Measurements from ENCODE around the gene PIGM.
A peak's percentile ranks its signal among the peaks of the same experiment; 100 is the strongest.

Gene PIGM

DNA sequence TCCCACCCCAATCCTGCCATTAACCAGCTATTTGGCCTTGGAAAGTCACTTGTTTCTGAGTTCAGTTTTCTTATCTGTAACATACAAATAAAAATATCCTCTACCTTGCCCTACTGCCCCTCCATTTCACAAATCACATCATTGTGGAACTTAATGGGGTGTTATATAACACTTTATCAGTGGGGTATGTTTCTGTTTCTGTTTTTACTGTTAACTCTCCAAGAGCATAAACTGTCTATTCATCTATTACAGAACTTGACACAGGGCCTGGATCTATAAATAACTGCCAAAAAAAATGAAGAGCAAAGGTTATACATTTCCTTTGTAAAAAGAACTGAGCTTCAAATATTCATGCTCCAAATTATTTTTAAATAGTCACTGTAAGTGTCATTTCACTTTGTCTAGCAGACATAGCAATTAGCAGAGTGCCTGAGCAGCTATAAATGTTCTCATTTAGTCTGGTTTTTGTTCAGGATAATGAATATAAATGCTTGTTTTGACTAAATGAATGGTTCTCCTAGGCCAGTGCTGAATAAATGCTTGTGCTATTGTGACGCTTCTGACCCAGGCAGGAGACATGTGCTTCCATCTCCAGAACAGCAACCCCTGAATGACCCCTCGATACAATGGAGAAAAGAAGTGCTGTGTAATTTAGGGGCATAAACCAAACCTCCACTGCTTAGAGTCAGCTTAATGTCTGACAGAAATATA, 7.4 kb downstream of the PIGM start:
- CTCF ChIA-PET, result interaction anchor here (0.9 to 1.5 kb wide), 3 partner anchors 17 to 61 kb away, joined by 3 to 4 read pairs (median 3); no protein-coding TSS in a partner anchor
- TF ChIP-seq CTBP1 (IDR thresholded peaks at IDR 0.05; ENCODE audit: borderline replicate concordance), result no peak
- TF ChIP-seq FOXA1 (IDR thresholded peaks at IDR 0.05), result no peak
- TF ChIP-seq HDGF (IDR thresholded peaks at IDR 0.05; ENCODE audit: borderline replicate concordance), result no peak
- no peak for TF ChIP-seq BHLHE40 (IDR thresholded peaks at IDR 0.05; ENCODE audit: borderline replicate concordance)
- TF ChIP-seq FOXM1 (IDR thresholded peaks at IDR 0.05; ENCODE audit: borderline replicate concordance), result no peak
- no peak for TF ChIP-seq ARNT (IDR thresholded peaks at IDR 0.05)
- no peak for TF ChIP-seq FOXK2 (IDR thresholded peaks at IDR 0.05)
- TF ChIP-seq NFRKB (IDR thresholded peaks at IDR 0.05), result no peak
- no peak for TF ChIP-seq SP1 (IDR thresholded peaks at IDR 0.05)
- TF ChIP-seq SUZ12 (IDR thresholded peaks at IDR 0.05), result no peak
- TF ChIP-seq LEF1 (IDR thresholded peaks at IDR 0.05; ENCODE audit: borderline replicate concordance), result no peak
- TF ChIP-seq, protein P1, sequence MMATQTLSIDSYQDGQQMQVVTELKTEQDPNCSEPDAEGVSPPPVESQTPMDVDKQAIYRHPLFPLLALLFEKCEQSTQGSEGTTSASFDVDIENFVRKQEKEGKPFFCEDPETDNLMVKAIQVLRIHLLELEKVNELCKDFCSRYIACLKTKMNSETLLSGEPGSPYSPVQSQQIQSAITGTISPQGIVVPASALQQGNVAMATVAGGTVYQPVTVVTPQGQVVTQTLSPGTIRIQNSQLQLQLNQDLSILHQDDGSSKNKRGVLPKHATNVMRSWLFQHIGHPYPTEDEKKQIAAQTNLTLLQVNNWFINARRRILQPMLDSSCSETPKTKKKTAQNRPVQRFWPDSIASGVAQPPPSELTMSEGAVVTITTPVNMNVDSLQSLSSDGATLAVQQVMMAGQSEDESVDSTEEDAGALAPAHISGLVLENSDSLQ (IDR thresholded peaks at IDR 0.05), result no peak
- TF ChIP-seq ELF4 (IDR thresholded peaks at IDR 0.05), result no peak
- no peak for TF ChIP-seq ZNF384 (IDR thresholded peaks at IDR 0.05)
- no peak for TF ChIP-seq TARDBP (IDR thresholded peaks at IDR 0.05)
- no peak for TF ChIP-seq L3MBTL2 (conservative IDR thresholded peaks at IDR 0.05)
- no peak for DNase-seq (ENCODE audit: extremely low spot score)
- POLR2A ChIA-PET, result interaction anchor here (0.9 kb wide), 1 partner anchor 116 kb away, joined by 3 read pairs; no protein-coding TSS in a partner anchor

DNA sequence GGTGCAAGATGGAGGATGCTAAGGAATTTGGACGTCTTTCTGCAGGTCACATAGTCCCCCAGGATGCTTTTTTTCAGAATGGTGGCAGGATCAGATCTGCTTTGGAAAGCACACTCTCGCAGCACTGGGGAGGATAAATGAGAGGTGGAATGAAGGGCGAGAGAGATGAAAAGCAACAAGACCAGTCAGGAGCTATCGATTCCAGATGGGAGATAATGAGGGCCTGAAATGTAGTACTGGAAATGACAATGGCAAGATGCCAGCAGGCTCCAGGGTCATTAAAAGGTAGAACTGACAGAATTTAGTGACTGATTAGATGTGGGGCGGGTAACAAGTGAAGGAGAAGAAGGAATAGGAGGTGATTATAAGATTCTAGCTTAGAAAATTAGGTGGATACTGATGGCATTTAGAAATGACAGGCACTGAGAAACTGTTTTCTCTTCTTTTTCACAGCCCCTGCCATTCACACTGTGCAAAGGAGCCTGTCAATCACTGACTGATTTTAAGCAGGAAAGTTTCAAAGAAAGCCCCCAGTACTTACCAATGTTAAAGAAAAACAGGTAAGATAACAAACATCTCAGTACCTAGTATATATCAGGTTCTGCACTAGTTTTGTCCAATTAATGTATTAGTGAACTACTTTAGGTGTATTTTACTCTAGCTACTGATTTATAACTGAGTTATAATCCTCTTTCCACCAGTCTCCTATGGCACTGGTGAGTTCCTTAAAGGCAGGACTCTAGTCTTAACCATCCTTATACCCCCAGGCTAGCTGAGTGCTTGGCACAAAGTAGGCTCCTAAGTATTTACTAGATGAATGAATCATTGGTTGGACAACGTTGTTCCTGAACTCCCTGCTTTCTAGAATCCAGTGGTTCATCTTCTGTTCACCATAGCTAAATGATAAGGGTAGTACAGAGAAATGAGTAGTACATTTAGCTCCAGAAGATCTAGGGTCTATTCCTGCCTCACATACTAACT, 9.2 kb downstream of the PIGM start:
- ChIA-PET CTCF (interaction anchor here (0.6 to 1.9 kb wide), 4 partner anchors 10 to 380 kb away, joined by 3 to 9 read pairs (median 4); no protein-coding TSS in a partner anchor), POLR2A (interaction anchor here (1.3 kb wide), 1 partner anchor 9 kb away, joined by 3 read pairs; no protein-coding TSS in a partner anchor)
- TF ChIP-seq, protein P1 (IDR thresholded peaks at IDR 0.05), result peak; percentile 81
- TF ChIP-seq SUZ12 (IDR thresholded peaks at IDR 0.05) (no peak), SP1 (IDR thresholded peaks at IDR 0.05) (no peak), L3MBTL2 (conservative IDR thresholded peaks at IDR 0.05) (no peak), HDGF (IDR thresholded peaks at IDR 0.05; ENCODE audit: borderline replicate concordance) (no peak)
- no peak for DNase-seq (ENCODE audit: extremely low spot score)

DNA sequence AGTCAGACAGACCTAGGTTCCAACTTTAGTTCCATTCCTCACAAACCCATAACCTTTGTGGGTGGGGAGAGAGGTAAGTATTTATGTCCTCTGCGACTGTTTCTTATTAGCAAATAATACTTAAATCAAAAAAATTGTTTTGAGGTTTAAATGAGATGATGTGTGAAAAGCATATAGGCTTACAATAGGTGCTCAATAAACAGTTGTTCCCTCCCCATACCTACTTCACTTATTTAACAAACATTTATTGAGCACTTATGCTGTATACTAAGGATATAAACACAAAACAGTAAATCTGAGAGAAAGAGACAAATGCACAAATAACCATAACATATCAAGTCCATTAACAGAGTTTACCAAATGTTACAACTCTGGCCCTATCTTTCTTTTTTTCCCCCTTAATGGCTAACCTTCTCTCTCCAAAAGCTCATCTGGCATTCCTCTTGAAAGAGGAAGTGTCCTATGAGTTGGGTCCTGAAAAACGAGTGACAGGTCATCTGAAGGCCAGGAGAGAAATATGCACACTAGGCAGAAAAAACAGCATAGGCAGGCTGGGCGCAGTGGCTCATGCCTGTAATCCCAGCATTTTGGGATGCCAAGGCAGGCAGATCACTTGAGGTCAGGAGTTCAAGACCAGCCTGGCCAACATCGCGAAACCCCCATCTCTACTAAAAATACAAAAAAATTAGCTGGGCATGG, 10.3 kb downstream of the PIGM start:
- ChIA-PET CTCF (interaction anchor here (0.7 to 1.9 kb wide), 3 partner anchors 11 to 25 kb away, joined by 3 to 9 read pairs (median 4); no protein-coding TSS in a partner anchor), POLR2A (no interaction called here)
- DNase-seq (ENCODE audit: extremely low spot score), result no peak
- no peak for TF ChIP-seq BHLHE40 (IDR thresholded peaks at IDR 0.05; ENCODE audit: borderline replicate concordance)
- TF ChIP-seq SP1 (IDR thresholded peaks at IDR 0.05), result no peak
- no peak for TF ChIP-seq FOXM1 (IDR thresholded peaks at IDR 0.05; ENCODE audit: borderline replicate concordance)
- TF ChIP-seq HDGF (IDR thresholded peaks at IDR 0.05; ENCODE audit: borderline replicate concordance), result no peak
- TF ChIP-seq LEF1 (IDR thresholded peaks at IDR 0.05; ENCODE audit: borderline replicate concordance), result no peak
- no peak for TF ChIP-seq TARDBP (IDR thresholded peaks at IDR 0.05)

DNA sequence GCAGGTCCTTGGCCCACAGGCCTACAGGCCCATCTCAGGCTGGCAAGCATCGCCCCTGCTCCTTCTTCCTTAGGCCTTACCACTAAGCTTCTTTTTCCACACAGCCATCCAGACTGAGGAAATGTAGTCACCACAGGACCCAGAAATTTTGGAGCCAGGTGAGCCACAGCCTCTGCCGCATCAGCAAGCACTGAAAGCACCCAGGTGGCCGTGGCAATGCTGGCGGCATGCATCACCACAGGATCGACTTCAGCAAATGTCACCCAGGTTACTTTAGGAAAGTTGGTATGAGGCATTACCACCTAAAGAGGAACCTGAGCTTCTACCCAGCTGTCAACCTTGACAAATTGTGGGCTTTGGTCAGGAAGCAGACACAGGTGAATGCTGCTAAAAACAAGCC, 11.6 kb downstream of the PIGM start:
- TF ChIP-seq HDGF (IDR thresholded peaks at IDR 0.05; ENCODE audit: borderline replicate concordance) (no peak), ELF4 (IDR thresholded peaks at IDR 0.05) (no peak), BHLHE40 (IDR thresholded peaks at IDR 0.05; ENCODE audit: borderline replicate concordance) (no peak), FOXK2 (IDR thresholded peaks at IDR 0.05) (no peak), FOXM1 (IDR thresholded peaks at IDR 0.05; ENCODE audit: borderline replicate concordance) (no peak), LEF1 (IDR thresholded peaks at IDR 0.05; ENCODE audit: borderline replicate concordance) (no peak)
- TF ChIP-seq, protein P1 (IDR thresholded peaks at IDR 0.05), result no peak
- DNase-seq (ENCODE audit: extremely low spot score), result no peak
- ChIA-PET CTCF (interaction anchor here (0.8 to 1.1 kb wide), 3 partner anchors 13 to 84 kb away, joined by 3 to 4 read pairs (median 3); partner anchors contain the start of gene KCNJ9), POLR2A (no interaction called here)

DNA sequence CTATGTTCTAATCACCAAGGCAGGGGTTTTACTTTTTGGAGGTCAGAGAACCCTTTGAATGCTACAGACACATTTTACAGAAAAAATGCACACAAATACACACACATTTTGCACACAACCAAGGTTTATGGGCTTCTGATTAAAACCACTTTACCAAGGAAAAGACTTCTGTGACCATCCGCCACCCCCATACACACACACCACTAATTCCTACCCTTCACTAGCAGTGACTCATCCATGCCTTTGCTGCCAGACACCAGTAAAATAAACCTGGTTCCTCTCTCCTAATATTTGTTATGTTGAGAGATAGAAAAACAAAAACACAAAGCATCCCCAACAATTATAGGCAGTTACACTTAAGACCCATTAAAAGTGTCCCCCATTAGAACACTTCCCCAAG, 12.9 kb downstream of the PIGM start:
- no peak for DNase-seq (ENCODE audit: extremely low spot score)
- ChIA-PET CTCF (interaction anchor here (1.8 kb wide), 1 partner anchor 12 kb away, joined by 6 read pairs; no protein-coding TSS in a partner anchor), POLR2A (interaction anchor here (0.7 kb wide), 1 partner anchor 11 kb away, joined by 3 read pairs; no protein-coding TSS in a partner anchor)
- no peak for TF ChIP-seq L3MBTL2 (conservative IDR thresholded peaks at IDR 0.05)
- TF ChIP-seq, protein P1 (IDR thresholded peaks at IDR 0.05), result no peak
- no peak for TF ChIP-seq ELF4 (IDR thresholded peaks at IDR 0.05)
- TF ChIP-seq CTBP1 (IDR thresholded peaks at IDR 0.05; ENCODE audit: borderline replicate concordance), result no peak
- no peak for TF ChIP-seq SUZ12 (IDR thresholded peaks at IDR 0.05)
- TF ChIP-seq TARDBP (IDR thresholded peaks at IDR 0.05), result no peak
- no peak for TF ChIP-seq HDGF (IDR thresholded peaks at IDR 0.05; ENCODE audit: borderline replicate concordance)
- TF ChIP-seq FOXA1 (IDR thresholded peaks at IDR 0.05), result no peak
- no peak for TF ChIP-seq LEF1 (IDR thresholded peaks at IDR 0.05; ENCODE audit: borderline replicate concordance)
- no peak for TF ChIP-seq FOXM1 (IDR thresholded peaks at IDR 0.05; ENCODE audit: borderline replicate concordance)
- TF ChIP-seq ARNT (IDR thresholded peaks at IDR 0.05), result no peak
- no peak for TF ChIP-seq FOXK2 (IDR thresholded peaks at IDR 0.05)
- no peak for TF ChIP-seq ZNF384 (IDR thresholded peaks at IDR 0.05)
- TF ChIP-seq BHLHE40 (IDR thresholded peaks at IDR 0.05; ENCODE audit: borderline replicate concordance), result no peak
- no peak for TF ChIP-seq NFRKB (IDR thresholded peaks at IDR 0.05)
- TF ChIP-seq SP1 (IDR thresholded peaks at IDR 0.05), result no peak
